Fibroblast of skin of left quadriceps (primary cell): Measurements from ENCODE around the gene TRIML2.

Experiments
- DNase-seq, 2 experiments: peaks; one replicate each; pipeline ENCODE4 v3.0.0-alpha.2; 2013; ENCODE audit warnings: low read depth in 2 of 2

Gene TRIML2, protein sequence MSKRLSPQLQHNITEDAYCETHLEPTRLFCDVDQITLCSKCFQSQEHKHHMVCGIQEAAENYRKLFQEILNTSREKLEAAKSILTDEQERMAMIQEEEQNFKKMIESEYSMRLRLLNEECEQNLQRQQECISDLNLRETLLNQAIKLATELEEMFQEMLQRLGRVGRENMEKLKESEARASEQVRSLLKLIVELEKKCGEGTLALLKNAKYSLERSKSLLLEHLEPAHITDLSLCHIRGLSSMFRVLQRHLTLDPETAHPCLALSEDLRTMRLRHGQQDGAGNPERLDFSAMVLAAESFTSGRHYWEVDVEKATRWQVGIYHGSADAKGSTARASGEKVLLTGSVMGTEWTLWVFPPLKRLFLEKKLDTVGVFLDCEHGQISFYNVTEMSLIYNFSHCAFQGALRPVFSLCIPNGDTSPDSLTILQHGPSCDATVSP

DNA sequence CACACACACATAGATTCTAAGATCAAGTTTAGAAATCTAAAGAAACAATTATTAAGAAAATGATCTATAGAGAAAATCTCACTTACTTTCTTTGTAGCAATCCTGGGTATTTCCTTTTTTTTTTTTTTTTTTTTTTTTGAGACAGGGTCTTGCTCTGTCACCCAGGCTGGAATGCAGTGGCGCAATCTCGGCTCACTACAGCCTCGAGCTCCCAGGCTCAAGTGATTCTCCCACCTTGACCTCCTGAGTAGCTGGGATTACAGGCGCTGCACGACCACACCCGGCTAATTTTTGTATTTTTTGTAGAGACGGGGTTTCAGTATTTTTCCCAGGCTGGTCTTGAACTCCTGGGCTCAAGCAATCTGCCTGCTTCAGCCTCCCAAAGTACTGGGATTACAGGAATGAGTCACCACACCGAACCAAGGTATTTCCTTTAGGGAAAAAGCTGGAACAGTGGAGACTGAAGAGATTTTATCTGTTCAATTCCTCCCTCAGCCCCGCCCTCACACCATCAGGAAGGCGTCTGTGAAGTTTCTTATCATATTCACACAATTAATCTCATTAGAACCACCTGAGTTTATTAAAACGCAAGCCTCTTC, at the start of gene TRIML2:
Gene TRIML2, minus strand, starts transcription at position 447 of the 599 bp plus-strand sequence. CDS start 4,235 bp downstream, outside the sequence.
- no peak for DNase-seq

DNA sequence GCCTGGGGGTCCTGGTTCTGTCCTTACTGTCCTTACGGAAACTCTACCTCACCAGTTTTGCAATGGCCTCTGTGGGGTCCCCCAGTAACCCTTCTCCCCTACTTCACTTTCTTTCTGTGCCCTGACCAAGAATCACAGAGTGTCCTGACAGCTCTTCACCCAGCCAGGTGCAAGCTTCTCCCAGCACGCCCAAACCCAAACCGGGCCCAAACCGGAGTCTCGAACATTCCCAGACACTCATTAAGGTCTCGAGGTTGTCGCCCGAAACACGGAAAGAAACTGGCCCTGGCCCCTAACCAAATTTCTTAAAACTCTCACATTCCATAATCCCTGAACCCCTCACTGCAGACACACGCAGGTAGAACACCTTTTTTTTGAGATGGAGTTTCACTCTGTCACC, 48.9 kb upstream of the TRIML2 start:
- no peak for DNase-seq

DNA sequence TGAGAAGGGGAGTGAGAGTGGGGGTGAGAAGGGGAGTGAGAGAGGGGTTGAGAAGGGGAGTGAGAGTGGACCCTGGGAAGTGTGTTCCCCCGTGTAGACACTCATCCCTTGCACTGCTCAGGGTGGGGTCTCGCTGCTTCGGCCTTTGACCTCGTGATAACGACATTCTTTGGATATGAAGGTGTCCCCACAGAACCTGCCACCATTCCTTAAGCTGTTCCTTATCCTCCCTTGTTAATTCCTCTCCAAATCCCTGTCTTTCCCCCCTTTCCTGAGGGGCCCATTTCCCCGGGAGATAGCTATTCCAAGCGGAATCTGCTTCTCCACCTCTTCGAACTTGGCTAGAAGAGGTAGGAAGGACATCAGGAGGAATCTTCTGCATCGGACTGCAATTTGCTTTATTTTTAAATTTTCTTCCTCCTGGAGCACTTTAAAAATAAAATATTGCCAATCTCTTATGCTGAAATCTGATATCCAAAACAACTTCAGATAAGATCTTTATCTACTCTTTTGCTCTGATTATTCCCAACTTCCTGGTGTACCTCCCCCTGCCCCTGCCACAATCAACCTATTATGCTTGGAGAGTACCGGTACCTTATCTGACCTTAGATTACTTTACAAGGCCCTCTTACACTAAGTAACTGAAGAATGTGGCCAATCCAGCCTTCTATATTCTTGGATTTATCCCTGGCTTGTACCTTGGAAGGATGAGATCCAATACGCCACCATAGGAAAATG, 45.4 kb upstream of the TRIML2 start:
- DNase-seq = no peak

DNA sequence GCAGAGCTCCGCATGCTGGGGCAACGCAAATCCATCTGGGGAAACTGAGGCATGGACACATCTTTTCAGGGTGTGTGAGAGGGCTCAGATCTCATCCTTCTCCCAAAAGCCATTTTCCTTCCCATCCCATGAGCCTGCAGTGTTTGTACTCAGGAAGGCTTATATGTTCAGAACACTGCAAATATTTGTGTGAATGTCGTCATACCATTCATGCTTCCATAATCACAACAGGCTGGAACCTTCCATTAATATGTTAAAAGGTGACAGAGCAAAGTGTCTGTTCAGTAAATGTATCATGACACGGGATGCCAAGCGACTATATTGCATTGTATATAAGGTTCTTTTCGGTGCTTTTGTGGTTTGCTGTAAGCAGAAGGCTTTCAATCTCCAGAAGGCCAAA, 38.4 kb upstream of the TRIML2 start:
- DNase-seq = no peak

DNA sequence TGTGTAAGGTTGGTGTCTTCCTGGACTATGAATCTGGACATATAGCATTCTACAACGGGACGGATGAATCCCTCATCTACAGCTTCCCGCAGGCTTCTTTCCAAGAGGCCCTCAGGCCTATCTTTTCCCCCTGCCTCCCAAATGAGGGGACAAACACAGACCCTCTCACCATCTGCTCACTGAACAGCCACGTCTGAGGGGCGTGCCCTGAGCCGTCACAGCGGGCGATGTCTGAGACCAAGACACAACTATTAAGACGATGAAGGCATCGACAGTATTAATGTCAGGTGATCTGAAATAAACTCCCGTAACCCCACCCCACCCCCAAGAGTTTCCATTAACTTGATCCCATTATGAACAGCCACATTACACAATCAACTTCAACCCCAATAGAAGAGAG, 37.8 kb upstream of the TRIML2 start:
- DNase-seq = no peak

DNA sequence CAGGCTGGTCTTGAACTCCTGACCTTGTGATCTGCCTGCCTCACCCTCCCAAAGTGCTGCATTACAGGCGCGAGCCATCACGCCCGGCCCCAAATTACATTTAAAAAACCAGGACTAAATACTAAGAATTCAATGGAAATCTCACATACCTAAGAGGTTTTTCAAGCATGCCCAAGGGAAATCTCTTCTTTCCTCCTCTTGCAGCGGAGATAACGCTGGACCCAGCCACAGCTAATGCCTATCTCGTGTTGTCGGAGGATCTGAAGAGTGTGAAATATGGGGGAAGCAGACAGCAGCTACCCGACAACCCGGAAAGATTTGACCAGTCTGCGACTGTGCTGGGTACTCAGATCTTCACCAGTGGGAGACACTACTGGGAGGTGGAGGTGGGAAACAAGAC, 37.2 kb upstream of the TRIML2 start:
- no peak for DNase-seq

DNA sequence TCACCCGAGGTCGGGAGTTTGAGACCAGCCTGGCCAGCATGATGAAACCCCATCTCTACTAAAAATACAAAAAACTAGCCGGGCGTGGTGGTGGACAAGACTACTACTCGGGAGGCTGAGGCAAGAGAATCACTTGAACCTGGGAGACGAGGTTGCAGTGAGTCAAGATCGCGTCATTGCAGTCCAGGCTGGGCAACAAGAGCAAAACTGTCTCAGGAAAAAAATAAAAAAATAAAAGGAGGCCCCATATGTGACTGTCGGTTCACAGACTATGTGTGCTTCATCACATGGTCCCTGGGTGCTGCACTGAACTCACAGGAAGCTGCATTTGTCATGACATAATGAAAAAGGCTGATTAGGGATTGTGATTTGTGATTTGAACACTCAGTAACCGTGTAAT, 36.2 kb upstream of the TRIML2 start:
- no peak for DNase-seq

DNA sequence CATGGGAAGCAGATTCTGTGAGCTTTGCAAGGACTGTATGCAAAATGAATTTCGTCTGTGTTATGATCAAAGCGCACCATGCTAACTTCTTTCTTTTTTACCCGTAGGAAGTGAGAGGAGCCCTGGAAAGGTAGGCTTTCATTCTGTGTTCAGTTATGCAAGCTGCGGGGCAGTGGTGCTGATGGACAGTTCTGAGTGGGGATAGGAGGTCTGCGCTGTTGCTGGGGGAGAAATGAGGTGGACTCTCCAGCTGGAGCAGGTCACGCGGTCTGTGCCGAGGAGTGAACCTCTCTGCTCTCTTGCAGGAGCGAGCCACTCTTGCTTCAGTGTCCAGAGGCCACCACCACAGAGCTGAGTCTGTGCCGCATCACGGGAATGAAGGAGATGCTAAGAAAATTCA, 34.3 kb upstream of the TRIML2 start:
- no peak for DNase-seq

DNA sequence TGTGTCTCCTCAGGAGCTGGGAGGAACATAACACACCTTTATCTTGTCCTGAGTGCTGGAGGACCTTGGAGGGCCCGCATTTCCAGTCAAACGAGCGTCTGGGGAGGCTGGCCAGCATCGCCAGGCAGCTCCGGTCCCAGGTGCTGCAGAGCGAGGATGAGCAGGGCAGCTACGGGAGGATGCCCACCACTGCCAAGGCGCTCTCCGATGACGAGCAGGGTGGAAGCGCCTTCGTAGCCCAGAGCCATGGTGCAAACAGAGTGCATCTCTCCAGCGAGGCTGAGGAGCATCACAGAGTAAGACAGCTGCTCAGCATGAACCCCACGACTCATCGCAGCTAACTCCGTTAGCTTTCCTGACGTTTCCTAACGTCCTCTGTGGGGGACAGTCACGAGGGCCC, 30.3 kb upstream of the TRIML2 start:
- no peak for DNase-seq

DNA sequence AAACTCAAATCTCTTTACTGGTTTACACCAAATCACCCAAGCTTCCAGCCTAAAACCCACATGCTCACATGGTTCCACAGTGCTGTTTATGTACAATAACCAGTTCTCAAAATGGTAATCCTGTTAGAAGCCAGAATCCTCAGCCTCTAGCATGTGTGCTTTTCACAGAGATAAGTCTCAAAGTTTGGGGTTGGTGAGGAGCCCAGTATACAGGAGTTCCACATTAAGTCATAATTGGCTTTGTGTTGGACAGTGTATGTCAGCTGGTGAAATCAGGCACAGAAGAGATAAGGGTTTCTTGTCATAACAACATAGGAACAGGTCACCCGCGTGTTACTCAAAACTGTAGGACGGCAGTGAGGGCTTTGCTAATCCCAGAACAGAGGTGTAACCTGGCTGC, 29.7 kb upstream of the TRIML2 start, which contains the start of gene TRIML1:
Gene TRIML1, plus strand, starts transcription at position 301 of the 400 bp plus-strand sequence. CDS start 118 bp downstream, outside the sequence.
- DNase-seq = no peak

DNA sequence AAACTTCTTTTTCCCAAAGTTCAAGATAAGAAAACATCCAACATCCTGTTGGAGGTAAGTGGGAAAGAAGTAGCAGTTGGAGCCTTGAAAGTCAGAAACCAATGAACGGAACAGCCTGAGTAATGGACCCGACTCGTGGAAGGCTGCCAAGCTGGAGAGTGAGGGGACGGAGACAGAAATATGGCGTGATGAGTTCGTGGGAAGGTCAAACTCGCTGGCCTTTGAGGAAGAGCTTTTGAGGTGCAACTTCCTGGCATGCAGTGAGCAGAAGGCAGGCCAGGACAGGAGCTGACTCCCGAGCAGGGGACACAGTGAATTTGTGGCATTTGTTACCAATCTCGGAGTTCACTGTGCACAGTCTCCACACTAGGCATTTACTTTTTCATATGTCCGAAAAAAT, 28.8 kb upstream of the TRIML2 start:
- no peak for DNase-seq

DNA sequence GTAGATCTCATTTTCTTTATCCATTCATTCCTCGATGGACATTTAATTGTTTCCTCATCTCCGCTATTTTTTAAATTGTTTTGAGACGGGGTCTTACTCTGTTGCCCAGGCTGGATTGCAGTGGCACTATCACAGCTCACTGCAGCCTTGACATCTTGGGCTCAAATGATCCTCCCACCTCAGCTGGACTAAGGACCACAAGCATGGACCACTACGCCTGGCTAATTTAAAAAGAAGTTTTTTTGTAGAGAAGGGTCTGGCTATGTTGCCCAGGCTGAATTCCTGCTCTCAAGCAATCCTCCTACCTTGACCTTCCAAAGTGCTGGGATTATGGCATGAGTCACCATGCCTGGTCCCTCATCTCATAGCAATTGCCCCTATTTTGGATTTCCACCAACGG, 22.8 kb upstream of the TRIML2 start:
- no peak for DNase-seq

DNA sequence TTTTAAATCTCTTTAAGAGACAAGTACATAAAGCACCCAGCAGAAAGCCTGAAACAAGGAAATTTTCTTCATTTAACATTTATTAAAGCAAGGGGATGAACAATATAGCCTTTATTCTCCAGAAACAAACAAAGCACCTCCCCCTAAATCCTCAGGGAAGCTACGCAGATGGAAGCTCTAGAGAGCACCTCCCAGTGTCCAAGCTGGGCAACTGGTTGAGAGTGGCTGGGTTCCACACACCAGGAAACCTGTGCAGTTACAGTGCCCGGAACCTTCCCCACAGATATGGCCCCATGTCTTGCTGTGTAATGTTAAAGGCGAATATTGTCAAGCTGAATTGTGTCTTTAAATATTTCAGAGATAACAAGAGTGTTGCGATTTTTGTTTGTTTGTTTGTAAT, 21.0 kb upstream of the TRIML2 start:
- DNase-seq = no peak

DNA sequence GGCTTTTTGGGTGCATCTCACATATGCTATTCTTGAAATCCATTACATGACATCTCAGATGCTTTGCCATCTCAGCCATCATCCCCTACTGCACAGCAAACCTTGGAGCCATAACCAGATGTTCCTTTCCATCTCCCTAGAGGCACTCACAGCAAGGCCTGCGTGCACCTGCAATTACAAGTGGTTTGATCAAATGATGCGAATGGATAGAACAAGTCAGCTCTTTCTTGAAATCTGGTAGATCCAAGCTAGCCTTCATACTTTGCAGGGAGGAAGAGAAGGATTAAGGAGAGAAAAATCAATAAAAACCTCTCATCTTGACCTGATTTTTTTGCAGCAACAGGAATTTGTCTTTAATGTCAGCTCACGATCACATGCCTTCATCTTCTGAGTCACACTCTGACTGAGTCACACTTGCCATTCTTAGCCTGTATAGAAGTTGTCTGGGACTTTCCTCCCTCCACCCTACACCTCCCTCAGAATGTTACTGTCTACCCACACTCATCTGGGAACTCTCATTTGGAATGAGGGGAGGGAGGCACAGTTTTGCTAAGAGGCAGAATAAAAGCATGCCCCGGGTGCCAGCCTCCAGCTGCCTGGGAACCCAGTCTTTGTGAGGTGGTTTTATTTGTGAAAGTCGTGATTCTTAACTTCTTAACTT, 17.9 kb upstream of the TRIML2 start:
- DNase-seq = peak; percentile 60 to 62

DNA sequence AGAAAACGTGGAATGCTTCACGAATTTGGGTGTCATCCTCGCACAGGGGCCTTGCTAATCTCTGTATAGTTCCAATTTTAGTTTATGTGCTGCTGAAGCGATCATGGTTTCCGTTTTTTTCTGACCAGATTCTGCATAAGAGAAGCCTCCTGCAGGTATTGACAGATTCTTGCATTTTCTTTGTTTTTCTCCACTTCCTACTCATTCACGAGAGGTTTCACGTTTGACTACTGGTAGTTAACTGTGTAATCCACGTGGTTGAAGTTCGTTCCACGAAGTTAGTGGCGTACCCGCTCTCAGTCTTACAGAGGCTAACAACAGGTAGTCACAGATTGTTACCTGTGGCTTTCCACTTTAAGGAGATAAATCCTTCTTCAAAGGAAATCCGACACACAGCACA, 12.1 kb upstream of the TRIML2 start:
- DNase-seq = no peak

DNA sequence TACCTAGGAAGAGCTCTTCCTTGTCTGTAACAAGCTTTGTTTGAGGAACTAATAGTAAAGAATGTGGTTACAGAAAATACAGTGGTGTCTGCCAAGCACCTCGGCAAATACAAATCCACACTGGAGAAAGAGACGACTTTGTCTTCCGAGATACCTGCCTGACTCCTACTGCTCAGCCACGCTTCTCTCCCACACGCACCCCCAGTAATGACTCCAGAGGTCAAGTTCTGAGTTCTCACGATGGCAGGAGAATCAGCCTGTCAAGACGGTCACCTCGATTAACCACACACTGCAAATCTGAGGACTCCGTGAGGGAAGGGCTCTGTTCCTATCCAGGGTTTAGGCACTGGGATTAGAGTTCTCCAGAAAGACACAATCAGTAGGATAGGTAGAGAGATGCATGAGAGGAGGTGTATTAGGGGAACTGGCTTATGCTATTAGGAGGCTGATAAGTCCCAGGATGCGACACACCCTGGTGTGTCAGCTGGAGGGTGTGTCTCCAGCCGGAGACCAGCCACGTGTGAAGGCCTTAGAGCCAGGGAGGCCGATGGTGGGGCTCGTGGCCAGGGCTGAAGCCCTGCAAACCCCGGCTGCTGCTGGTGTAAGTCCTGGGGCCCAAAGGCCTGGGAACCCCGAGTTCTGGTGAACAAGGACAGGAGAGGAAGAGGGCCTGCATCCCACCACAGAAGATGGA, 8.4 kb upstream of the TRIML2 start:
- DNase-seq = no peak

DNA sequence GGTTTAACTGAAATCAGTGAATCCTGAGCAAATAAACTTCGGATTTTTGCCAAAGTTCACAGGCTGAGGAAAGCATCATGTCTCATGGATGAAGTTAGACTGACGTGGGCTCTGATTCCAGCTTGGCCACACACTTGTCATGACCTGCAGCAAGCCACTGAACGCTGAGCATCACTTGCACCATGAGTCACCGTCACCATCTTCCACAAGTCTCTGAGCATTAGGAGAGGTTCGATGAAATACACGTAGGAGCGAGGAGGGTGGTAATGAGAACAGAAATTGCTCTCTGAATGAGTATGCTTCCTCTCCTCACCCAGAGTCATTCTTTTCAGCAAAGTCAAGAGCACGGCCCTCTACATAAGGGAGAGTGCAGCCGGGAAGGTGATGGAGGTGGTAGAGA, 3.8 kb upstream of the TRIML2 start:
- no peak for DNase-seq

DNA sequence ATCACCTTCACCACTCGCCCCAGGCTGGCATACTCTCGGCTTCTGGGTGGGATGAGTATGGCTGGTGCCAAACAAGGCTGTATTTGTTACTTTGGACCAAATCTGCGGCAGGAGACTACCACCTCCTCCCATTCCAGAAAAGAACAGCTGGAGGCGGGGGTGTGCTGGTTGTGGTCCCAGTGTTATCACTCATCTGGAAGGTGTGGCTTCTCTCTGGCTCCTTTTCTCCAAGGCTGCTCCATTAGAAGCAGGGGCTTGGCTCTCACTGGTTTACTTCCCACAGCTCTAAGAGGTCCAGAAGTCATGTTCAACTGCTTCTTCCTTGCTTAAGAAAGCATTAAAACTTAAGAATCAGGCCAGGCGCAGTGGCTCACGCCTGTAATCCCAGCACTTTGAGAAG, 2.6 kb upstream of the TRIML2 start:
- DNase-seq = no peak

DNA sequence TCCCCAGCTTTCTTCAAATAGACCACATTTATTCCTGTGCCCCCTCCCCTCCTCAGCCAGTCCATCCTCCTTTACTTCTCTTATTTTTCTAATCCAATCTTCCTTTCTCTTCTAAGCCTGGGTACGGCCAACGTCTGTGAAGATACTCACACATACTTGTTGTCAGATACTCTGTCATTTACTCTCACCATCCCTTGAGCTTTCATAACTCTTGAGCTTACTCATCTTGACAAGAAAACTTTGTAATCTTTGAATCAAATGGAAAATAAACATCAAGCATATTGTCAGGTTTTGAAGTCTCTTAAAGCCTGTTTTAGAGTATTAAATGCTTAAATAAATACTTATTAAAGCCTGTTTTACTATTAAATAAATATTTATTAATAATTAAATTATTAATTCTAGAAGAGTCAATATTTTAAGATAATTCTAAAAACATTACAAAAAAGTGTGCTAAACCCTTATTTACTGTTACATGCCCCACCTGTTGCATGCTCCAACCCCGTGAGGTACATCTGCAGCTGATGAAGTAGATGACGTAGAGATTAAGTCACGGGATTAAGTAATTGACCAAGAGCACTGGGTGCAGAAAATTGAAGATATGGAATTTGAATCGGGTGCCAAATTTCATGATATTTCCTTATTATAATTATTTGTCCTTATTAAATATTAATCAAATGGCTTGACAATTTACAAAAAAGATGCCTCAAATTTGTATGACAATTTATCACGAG, 1.5 kb upstream of the TRIML2 start:
- DNase-seq = no peak

DNA sequence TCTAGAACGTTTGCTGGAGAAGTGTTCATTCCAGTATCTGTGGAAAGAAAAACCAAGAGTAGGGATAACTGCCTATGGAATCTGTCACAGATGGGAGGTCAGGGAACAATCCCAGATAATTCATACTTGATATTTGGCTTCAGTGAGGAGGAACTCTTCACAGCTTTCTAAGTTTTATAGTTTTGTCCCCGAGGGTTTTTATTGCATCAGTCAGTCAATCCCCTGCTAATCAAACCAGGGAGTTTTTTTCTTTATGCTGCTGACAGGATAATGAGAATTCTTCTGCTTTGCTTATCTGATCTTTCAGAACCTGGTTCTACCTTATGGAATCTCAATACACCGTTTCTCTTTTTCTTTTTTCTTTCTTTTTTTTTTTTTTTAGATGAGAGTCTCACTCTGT, 633 bp upstream of the TRIML2 start:
- DNase-seq = no peak
